GM12878 (cell line): ENCODE measurements around the gene CYSTM1. TPM values are rescaled to one million over a fixed set of nuclear protein-coding genes. Genes with fewer than 3 reads are reported as not detected.

Source experiments
- ATAC-seq: fragments of 200-7000 bp; cut with Tn5 transposase; 3 replicates; pipeline ENCODE4 v1.9.1; 2020; ENCODE audit warnings: mild to moderate bottlenecking, moderate library complexity
- BruUV-seq: library from RNA; stranded (reverse); fragments of 400-500 nt; replicated peaks from 2 replicates; lab custom pipeline; 2021; lab: Mats Ljungman, UMichigan
- CTCF ChIA-PET: fragments of 300-600 bp; sonication (Branson Sonifier 250); formaldehyde crosslinking; extraction: SDS; loops from one replicate; lab custom pipeline; 2021; ENCODE audit warnings: inconsistent platforms; lab: Yijun Ruan, JAX
- POLR2A ChIA-PET: fragments of 350-600 bp; formaldehyde crosslinking; extraction: SDS; loops from one replicate; lab custom pipeline; 2021; ENCODE audit warnings: inconsistent platforms; lab: Charles Lee
- RAD21 ChIA-PET: fragments of 300-600 bp; sonication (Branson Sonifier 250); formaldehyde crosslinking; loops from one replicate; lab custom pipeline; 2023; ENCODE audit warnings: antibody characterized with exemption; ENCODE audit not compliant: unreplicated experiment; lab: Charles Lee
- SMC1A ChIA-PET: fragments of 300-600 bp; sonication (Branson Sonifier 250); formaldehyde crosslinking; loops from one replicate; lab custom pipeline; 2023; ENCODE audit not compliant: unreplicated experiment, uncharacterized antibody; lab: Charles Lee
- DNase-seq: peaks from one replicate; pipeline ENCODE4 v3.0.0-alpha.2; 2011; ENCODE audit warnings: low read depth, low spot score
- FAIRE-seq: peaks from 3 replicates; lab custom pipeline; 2011; peaks lifted over from hg19 to GRCh38; lab: Jason Lieb, UNC
- H2AFZ ChIP-seq: 2 replicates; pipeline ENCODE4 v1.6.0; 2011; ENCODE audit warnings: low read depth, low read length, control low read depth; ENCODE audit not compliant: control insufficient read depth
- H3K27ac ChIP-seq: 2 replicates; pipeline ENCODE4 v1.5.1; 2011; ENCODE audit warnings: control low read depth; ENCODE audit not compliant: control insufficient read depth, insufficient read depth
- H3K27me3 ChIP-seq, 2 experiments: replicated peaks in 1 of 2; 2 replicates each; pipeline versions ENCODE4 v1.6.0 to v1.6.1; 2011; ENCODE audit warnings: low read length in 1 of 2; ENCODE audit not compliant: control insufficient read depth in 2 of 2, insufficient read depth in 2 of 2
- H3K36me3 ChIP-seq, 2 experiments: 2 replicates each; pipeline ENCODE4 v1.5.1; 2011; ENCODE audit warnings: low read length in 1 of 2; ENCODE audit not compliant: control insufficient read depth in 2 of 2, insufficient read depth in 2 of 2
- H3K4me1 ChIP-seq: 2 replicates; pipeline ENCODE4 v1.6.1; 2011; ENCODE audit warnings: mild to moderate bottlenecking, low read length, moderate library complexity, mixed read lengths; ENCODE audit not compliant: control insufficient read depth, insufficient read depth
- H3K4me2 ChIP-seq: 2 replicates; pipeline ENCODE4 v1.6.0; 2011; ENCODE audit warnings: control low read depth; ENCODE audit not compliant: control insufficient read depth, insufficient read depth
- H3K4me3 ChIP-seq: fragments of 200-600 bp; sonication (generic); 2 replicates; pipeline ENCODE4 v1.5.1; 2016
- H3K79me2 ChIP-seq: 2 replicates; pipeline ENCODE4 v1.6.0; 2011; ENCODE audit warnings: low read length; ENCODE audit not compliant: control insufficient read depth, insufficient read depth
- H3K9ac ChIP-seq: 2 replicates; pipeline ENCODE4 v1.8.0; 2011; ENCODE audit warnings: low read length, control low read depth, mixed read lengths; ENCODE audit not compliant: control insufficient read depth, insufficient read depth
- H3K9me3 ChIP-seq: replicated peaks from 3 replicates; pipeline ENCODE4 v1.5.1; 2011; ENCODE audit warnings: mild to moderate bottlenecking, low read length; ENCODE audit not compliant: control insufficient read depth, insufficient read depth
- H4K20me1 ChIP-seq: 2 replicates; pipeline ENCODE4 v1.6.0; 2011; ENCODE audit not compliant: control insufficient read depth, insufficient read depth
- ATF7 ChIP-seq: fragments of 450-650 bp; IDR thresholded peaks from 2 replicates; pipeline ENCODE4 v1.6.1; 2016; ENCODE audit warnings: low read depth, mild to moderate bottlenecking
- JUNB ChIP-seq: IDR thresholded peaks from 2 replicates; pipeline ENCODE4 v1.6.1; 2016; ENCODE audit warnings: antibody characterized with exemption, mild to moderate bottlenecking
- NFYB ChIP-seq: IDR thresholded peaks from 2 replicates; pipeline ENCODE4 v1.6.1; 2011; ENCODE audit warnings: low read depth, mild to moderate bottlenecking, low read length, improper control_type of control experiment, moderate library complexity; ENCODE audit not compliant: insufficient read depth
- RAD21 ChIP-seq: IDR thresholded peaks from 2 replicates; pipeline ENCODE4 v1.6.1; 2011; ENCODE audit warnings: mild to moderate bottlenecking, low read depth, low read length, moderate library complexity; ENCODE audit not compliant: insufficient read depth
- SMC3 ChIP-seq: IDR thresholded peaks from 2 replicates; pipeline ENCODE4 v1.6.1; 2011; ENCODE audit warnings: low read length, improper control_type of control experiment, borderline replicate concordance
- WGBS: methylation state at CpG from one replicate; pipeline ENCODE4 v1.1.6; 2016; ENCODE audit warnings: low lambda C conversion rate; ENCODE audit not compliant: insufficient replicate concordance, insufficient coverage; ENCODE audit errors: missing lambda C conversion rate; 5-methylcytosine and 5-hydroxymethylcytosine counted together
- in situ Hi-C: fragments of 300-500 bp; cut with MboI; formaldehyde crosslinking; loops from 9 replicates; pipeline ENCODE4 v1.14.3; 2018; ENCODE audit warnings: mixed read lengths
- intact Hi-C: fragments of 100-400 bp; cut with micrococcal nuclease; formaldehyde crosslinking; loops from one replicate; pipeline ENCODE4 v1.14.2; 2022; ENCODE audit not compliant: unreplicated experiment
- polyA plus RNA-seq, 11 experiments: library from polyadenylated mRNA; depleted of rRNA in 4 of 11; unstranded in 6 of 11; stranded (reverse) in 5 of 11; fragments of >200 nt; fragmentation: Nextera tagmentation in 4 of 11; fragmentation: Illumina TruSeq in 1 of 11; extraction: Ambion mirVana in 4 of 11; extraction: Trizol in 1 of 11; gene quantifications; 1 replicate in 1 of 11; 2 replicates in 10 of 11; pipeline versions ENCODE4 v1.2.1 to v1.2.3, GENCODE V29; 2011 to 2016; ENCODE audit warnings: inconsistent platforms in 2 of 11, missing spikeins in 2 of 11, low read depth in 1 of 11
- total RNA-seq, 4 experiments: library from RNA; depleted of rRNA in 3 of 4; stranded (reverse); fragments of >200 nt in 3 of 4; fragmentation: Illumina TruSeq in 1 of 4; extraction: Trizol in 1 of 4; gene quantifications; 2 replicates each; pipeline versions ENCODE4 v1.2.1 to v1.2.3, GENCODE V29; 2013 to 2021
- TF ChIP-seq, protein P1 (sequence below), 3 experiments: IDR thresholded peaks in 2 of 3; conservative IDR thresholded peaks in 1 of 3; 2 replicates each; pipeline ENCODE4 v1.5.1; 2011; ENCODE audit warnings: low read depth in 3 of 3, low read length in 3 of 3, mild to moderate bottlenecking in 3 of 3, control low read depth in 2 of 3, moderate library complexity in 2 of 3, inconsistent platforms in 1 of 3, mixed read lengths in 1 of 3; ENCODE audit not compliant: control insufficient read depth in 2 of 3, insufficient read depth in 1 of 3; ENCODE audit errors: extremely low read depth in 1 of 3

The CYSTM1 gene
- total and polyA plus RNA-seq, 10 of the 15 experiments (the other 5 are each of a cell fraction or from before 2014, with no cell fraction given) = 52.7 to 261 (median 98.7) TPM

DNA sequence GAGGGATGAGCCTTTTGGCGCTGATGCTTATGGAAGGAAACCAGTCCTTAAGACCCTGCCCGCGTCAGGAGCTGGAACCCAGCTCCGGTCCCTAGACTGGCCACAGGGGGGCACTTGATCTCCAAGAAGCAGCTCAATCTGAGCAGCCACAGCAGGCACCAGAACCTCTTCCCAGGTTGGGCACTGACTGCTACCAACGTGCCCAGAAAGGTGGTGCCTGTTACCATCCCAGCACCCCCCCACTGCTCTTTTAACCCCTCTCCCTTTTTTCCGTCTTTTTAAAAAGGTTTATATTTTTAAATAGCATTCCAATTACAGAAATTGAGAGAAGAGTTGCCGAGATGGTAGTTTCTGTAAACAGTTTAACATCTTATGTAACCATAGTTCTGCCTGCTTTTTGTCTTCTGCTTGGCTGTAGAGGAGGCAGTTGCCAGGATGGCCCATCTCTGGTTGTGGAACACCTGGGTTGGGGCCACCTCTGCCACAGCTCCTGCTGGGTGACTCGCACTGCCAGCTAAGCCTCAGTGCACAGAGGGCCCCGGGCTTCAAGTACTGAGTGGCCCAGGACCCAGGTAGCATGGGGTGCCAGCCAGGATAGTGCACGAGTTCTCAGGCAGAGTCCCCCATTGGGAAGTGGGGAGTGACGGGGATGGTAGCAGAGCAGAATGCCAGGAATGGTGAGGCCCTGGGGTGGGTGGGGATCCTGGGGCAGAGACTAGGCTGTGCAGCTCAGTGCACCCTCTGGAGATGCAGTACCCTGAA, 65.1 kb downstream of the CYSTM1 start:
- FAIRE-seq (peak; percentile 64), ATAC-seq (peak; percentile 90), DNase-seq (no peak)
- Histone ChIP-seq H3K27me3 (no peaks in the 10 kb centered on the region), H3K9ac (no peak overlapping the region), H2AFZ (no peak overlapping the region), H3K9me3 (no peaks in the 10 kb centered on the region), H3K4me2 (no peak overlapping the region), H3K4me1 (peaks cover 3% of the 10 kb centered on the region; the same call in 1 of the 2 replicates), H3K79me2 (no peaks in the 10 kb centered on the region), H4K20me1 (no peaks in the 10 kb centered on the region; the same call in 1 of the 2 replicates), H3K27ac (no peak overlapping the region), H3K36me3 (peaks cover 5 to 11% of the 10 kb centered on the region in 2 experiments; a peak in 3 of 4 replicates), H3K4me3 (no peak overlapping the region)
- in situ Hi-C loops (loop anchor here (5.0 to 25.0 kb wide), 3 partner anchors 122 to 797 kb away; partner anchors contain the start of gene SLC4A9), intact Hi-C loops (loop anchor here (1.0 to 5.0 kb wide), 3 partner anchors 111 to 472 kb away; no protein-coding TSS in a partner anchor)
- RAD21 ChIA-PET = interaction anchor here (0.7 to 2.5 kb wide), 10 partner anchors 16 to 395 kb away, joined by 3 to 41 read pairs (median 4); partner anchors contain the start of gene HBEGF
- SMC1A ChIA-PET = interaction anchor here (0.5 to 14.6 kb wide), 10 partner anchors 16 to 163 kb away, joined by 3 to 345 read pairs (median 4); partner anchors contain the start of gene HBEGF
- WGBS = 37% methylated on average over 11 of the region's 11 CpGs
- CTCF ChIA-PET = interaction anchor here (0.6 to 18.8 kb wide), 34 partner anchors 9 to 482 kb away, joined by 3 to 774 read pairs (median 4); partner anchors contain the start of genes ANKHD1, HBEGF, PFDN1 and SLC4A9
- TF ChIP-seq RAD21 = peak; percentile 65
- no peak for TF ChIP-seq ATF7
- TF ChIP-seq JUNB = no peak
- TF ChIP-seq SMC3 = peak; percentile 72; the same call in 1 of the 2 replicates
- no peak for TF ChIP-seq NFYB
- TF ChIP-seq, protein P1, sequence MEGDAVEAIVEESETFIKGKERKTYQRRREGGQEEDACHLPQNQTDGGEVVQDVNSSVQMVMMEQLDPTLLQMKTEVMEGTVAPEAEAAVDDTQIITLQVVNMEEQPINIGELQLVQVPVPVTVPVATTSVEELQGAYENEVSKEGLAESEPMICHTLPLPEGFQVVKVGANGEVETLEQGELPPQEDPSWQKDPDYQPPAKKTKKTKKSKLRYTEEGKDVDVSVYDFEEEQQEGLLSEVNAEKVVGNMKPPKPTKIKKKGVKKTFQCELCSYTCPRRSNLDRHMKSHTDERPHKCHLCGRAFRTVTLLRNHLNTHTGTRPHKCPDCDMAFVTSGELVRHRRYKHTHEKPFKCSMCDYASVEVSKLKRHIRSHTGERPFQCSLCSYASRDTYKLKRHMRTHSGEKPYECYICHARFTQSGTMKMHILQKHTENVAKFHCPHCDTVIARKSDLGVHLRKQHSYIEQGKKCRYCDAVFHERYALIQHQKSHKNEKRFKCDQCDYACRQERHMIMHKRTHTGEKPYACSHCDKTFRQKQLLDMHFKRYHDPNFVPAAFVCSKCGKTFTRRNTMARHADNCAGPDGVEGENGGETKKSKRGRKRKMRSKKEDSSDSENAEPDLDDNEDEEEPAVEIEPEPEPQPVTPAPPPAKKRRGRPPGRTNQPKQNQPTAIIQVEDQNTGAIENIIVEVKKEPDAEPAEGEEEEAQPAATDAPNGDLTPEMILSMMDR (IDR thresholded peaks at IDR 0.05 in 2 of 3, conservative IDR thresholded peaks at IDR 0.05 in 1 of 3; ENCODE audit: control insufficient read depth in 2 of 3, extremely low read depth in 1 of 3, insufficient read depth in 1 of 3, low read depth in 3 of 3, low read length in 3 of 3) = peak; percentile 68 to 75 (median 72)
- no TSS peak for BruUV-seq
- POLR2A ChIA-PET = interaction anchor here (0.9 to 1.2 kb wide), 4 partner anchors 65 to 119 kb away, joined by 3 to 5 read pairs (median 3); partner anchors contain the start of genes CYSTM1 and HBEGF
